ENCODE measurements around the gene ZNF480.
A peak's percentile ranks its signal among the peaks of the same experiment; 100 is the strongest.
"Not testable (repeated sequence)": the region's sequence is repeated elsewhere in the genome, so short reads cannot be mapped to it uniquely, and the experiment has no call there.

Gene ZNF480

GRCh38 chr19:52339022-52339421 lies 42.1 kb downstream of the ZNF480 start:
- DNase-seq, result not testable (repeated sequence)

- DNase-seq, result peak; percentile 13 to 38
Measured at GRCh38 chr19:52343548-52343947, 46.6 kb downstream of the ZNF480 start.

- no peak for DNase-seq
Measured at GRCh38 chr19:52345162-52345561, 48.2 kb downstream of the ZNF480 start.

- DNase-seq, result no peak
Measured at GRCh38 chr19:52351512-52351911, 54.5 kb downstream of the ZNF480 start.

- DNase-seq, result no peak
Measured at GRCh38 chr19:52366414-52366824, 69.5 kb downstream of the ZNF480 start.

GRCh38 chr19:52369559-52370340 lies 72.8 kb downstream of the ZNF480 start, which contains the start of gene ZNF880:
Gene ZNF880 (plus strand): TSS chr19:52369923. CDS start chr19:52369966, 43 bp downstream.
- peak; percentile 85 to 92 for DNase-seq

GRCh38 chr19:52370341-52370710 lies 73.4 kb downstream of the ZNF480 start:
- DNase-seq, result no peak

All from inflammatory macrophage treated with lipopolysaccharide for 1 hour (primary cell).